H1 (cell line): ENCODE results near the gene MYO16. TPM values are rescaled to one million over a fixed set of nuclear protein-coding genes. Genes with fewer than 3 reads are reported as not detected.

Source experiments
- CHD1 ChIP-seq: IDR thresholded peaks from 2 replicates; pipeline ENCODE4 v1.6.1; 2012; ENCODE audit warnings: low read depth, low read length, improper control_type of control experiment
- TAF1 ChIP-seq: IDR thresholded peaks from 2 replicates; pipeline ENCODE4 v1.6.1; 2011; ENCODE audit warnings: mild to moderate bottlenecking, low read depth, low read length
- TAF7 ChIP-seq: optimal IDR thresholded peaks from 2 replicates; pipeline ENCODE3; 2011; ENCODE audit warnings: low read depth, mild to moderate bottlenecking, inconsistent platforms, low read length, moderate library complexity, borderline replicate concordance
- TEAD4 ChIP-seq: IDR thresholded peaks from 2 replicates; pipeline ENCODE4 v1.6.1; 2012; ENCODE audit warnings: low read depth, low read length, inconsistent platforms, mixed read lengths
- polyA plus RNA-seq, 7 experiments: library from polyadenylated mRNA; depleted of rRNA in 3 of 7; stranded (reverse) in 5 of 7; unstranded in 2 of 7; fragments of >200 nt in 5 of 7; fragments of 200-250 nt in 2 of 7; gene quantifications; 1 replicate in 5 of 7; 2 replicates in 1 of 7; 4 replicates in 1 of 7; pipeline versions ENCODE4 v1.2.1 to v1.2.3, GENCODE V29; 2011 to 2013; ENCODE audit warnings: missing spikeins in 2 of 7, mixed read lengths in 2 of 7
- total RNA-seq: library from RNA; stranded (reverse); fragmentation: NEBNext Ultra II Directional; extraction: Animal tissue kit (Norgen Biotek cat#: 25700); gene quantifications from 2 replicates; pipeline ENCODE4 v1.2.1, GENCODE V29; 2021
- TF ChIP-seq, protein P1 (sequence below): IDR thresholded peaks from 2 replicates; pipeline ENCODE4 v1.6.1; 2012; ENCODE audit warnings: inconsistent platforms

The MYO16 gene
- total and polyA plus RNA-seq, 2 of the 8 experiments (the other 6 are each of a cell fraction or from before 2014, with no cell fraction given): 0.02 to 0.22 TPM

DNA sequence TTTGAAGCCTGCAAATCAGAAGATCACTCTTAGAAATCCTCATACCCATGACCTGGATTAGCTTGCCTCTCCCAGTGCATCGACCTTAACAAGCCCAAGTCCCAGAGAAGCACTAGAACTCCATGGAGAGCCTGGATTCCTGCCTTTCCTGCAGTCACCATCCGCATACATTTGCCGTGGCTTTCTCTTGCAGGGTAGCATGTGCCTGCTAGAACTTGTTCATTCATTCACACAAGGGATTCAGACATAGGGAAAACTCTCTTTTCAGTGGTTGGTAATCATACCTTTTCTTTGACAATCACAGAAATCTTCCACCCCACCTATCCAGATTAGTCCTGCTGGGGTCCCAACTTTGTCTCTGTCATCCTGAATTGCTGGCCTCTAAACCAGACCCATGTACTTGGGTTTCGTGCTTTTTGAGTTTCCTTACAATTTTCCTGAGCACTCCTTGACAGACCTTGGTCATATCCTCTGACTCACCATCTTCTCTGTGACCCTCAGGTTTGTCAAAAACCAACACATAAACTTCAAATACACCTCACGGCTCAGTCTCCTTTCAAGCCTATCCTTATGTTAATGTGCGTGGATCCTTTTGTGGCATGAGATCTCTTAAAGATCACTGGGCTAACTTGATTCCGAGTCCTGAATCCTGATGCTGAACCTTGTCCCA lies 355.0 kb downstream of the MYO16 start (continued):
- TF ChIP-seq, protein P1, sequence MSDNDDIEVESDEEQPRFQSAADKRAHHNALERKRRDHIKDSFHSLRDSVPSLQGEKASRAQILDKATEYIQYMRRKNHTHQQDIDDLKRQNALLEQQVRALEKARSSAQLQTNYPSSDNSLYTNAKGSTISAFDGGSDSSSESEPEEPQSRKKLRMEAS: no peak
- no peak for TF ChIP-seq CHD1
- TF ChIP-seq TAF7: no peak
- TF ChIP-seq TEAD4: no peak
- TF ChIP-seq TAF1: no peak
